GM18870 (cell line): ENCODE data around the gene MMRN2.
A peak's percentile ranks its signal among the peaks of the same experiment; 100 is the strongest.

ENCODE experiments used
- ATAC-seq: cut with Tn5 transposase; IDR thresholded peaks from one replicate; pipeline ENCODE4 v1.9.1; 2021; ENCODE audit warnings: moderate library complexity; ENCODE audit not compliant: unreplicated experiment

Gene MMRN2

DNA sequence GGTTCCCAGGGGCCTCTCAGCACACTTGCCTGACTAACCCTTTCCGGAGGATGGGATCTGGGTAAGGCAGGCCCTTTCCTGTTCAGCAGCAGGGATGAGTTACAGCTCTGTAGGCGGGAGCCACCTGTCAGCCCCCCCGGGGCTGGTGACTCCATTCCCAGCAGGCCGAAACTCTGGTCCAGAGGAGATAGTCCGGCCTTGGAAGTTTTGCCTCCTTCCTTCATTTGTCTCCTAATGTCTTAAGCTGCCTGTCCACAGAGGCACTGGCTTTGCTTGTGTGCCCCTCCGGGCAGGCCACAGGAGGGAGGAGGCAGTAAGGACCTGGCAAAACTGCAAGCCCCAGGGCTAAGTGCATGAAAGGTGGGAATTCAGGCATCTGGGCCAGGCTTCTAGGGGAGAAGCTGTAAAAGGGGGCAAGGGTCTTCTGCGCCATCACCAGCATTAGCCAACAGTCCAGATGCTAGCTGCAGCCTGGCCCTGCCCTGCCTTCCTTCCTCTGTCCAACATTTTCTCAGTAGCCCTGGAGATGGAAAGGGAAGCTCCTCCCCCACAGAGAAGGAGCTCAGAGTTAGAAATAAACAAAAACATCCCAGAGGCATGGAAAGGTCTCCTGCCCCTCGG is 12.1 kb upstream of the MMRN2 start:
- no peak for ATAC-seq

- ATAC-seq = no peak
These were observed 11.6 kb upstream of the MMRN2 start for GRCh38 chr10:86968994-86969355.

DNA sequence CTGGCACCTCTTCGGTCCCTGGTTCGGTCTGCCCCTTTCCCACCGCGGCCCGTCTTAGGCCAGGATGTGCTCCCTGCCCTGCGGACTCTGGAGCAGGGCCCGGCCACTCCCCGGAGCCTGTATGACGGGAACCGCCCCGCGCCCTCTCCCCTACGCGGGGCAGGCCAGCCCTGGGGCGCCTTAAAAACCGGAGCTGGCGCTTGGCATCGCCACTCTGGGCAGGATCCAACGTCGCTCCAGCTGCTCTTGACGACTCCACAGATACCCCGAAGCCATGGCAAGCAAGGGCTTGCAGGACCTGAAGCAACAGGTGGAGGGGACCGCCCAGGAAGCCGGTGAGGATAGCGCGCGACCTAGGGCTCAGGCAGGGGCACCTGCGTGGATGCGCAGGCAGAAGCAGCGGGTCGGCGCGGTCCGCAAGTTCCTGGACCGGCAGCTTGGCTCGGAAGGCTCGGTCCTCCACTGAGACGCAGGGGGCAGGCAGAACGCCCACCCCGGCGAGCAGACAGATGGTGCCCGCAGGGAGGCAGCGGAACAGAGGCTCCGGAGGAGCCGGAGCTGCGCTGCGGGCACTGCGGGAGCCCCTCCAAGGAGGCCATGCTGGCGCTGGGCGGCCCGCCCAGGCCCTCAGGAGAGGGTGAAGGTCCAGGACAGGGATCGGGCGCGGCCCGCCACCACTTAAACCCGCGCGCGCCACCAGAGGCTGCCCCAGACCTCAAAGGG is 11.0 kb upstream of the MMRN2 start, which contains the start of gene ADIRF:
Gene ADIRF, plus strand, starts transcription at position 212 of the 723 bp plus-strand sequence. Its CDS starts 63 bp downstream, at position 275.
- no peak for ATAC-seq

DNA sequence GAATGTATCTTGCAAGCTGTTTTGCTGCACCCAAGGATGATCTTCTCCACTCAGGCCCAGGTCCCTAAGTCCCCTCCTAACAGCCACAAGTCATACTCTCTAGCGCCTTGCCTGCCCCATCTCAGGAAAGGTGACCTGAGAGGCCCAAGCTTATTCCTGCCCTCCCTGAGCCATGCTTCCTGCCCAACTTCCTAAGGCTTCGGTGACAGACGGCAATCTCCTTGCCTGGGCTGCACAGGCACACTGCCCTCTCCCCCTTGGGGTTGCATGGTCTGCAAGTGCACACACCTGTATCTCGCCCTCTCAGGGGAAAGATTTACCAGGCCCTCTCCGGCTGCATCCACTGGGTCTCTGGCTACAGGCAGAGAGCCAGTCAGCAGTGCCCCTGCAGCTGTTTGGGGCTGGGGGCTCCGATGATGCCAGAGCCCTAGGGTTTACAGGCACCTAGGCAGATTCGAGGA is 10.1 kb upstream of the MMRN2 start:
- ATAC-seq = no peak

GRCh38 chr10:86965986-86966654 is 8.7 kb upstream of the MMRN2 start:
- no peak for ATAC-seq

DNA sequence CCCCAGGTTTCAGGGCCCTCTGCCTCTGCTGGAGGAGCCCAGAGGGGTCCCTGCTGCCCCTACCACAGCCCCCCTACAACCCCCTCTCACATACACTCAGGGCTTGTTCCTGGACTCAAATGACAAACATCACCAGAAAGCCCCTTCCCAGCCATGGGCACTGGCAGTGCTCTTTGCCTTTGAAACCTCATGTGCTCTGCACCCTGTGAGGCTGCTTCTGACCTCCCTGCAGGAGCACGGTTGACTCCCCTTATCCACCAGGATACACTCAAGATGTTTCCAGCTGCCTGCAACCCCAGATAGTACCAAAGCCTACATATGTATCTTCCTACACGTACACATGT is 7.4 kb upstream of the MMRN2 start:
- ATAC-seq = no peak

DNA sequence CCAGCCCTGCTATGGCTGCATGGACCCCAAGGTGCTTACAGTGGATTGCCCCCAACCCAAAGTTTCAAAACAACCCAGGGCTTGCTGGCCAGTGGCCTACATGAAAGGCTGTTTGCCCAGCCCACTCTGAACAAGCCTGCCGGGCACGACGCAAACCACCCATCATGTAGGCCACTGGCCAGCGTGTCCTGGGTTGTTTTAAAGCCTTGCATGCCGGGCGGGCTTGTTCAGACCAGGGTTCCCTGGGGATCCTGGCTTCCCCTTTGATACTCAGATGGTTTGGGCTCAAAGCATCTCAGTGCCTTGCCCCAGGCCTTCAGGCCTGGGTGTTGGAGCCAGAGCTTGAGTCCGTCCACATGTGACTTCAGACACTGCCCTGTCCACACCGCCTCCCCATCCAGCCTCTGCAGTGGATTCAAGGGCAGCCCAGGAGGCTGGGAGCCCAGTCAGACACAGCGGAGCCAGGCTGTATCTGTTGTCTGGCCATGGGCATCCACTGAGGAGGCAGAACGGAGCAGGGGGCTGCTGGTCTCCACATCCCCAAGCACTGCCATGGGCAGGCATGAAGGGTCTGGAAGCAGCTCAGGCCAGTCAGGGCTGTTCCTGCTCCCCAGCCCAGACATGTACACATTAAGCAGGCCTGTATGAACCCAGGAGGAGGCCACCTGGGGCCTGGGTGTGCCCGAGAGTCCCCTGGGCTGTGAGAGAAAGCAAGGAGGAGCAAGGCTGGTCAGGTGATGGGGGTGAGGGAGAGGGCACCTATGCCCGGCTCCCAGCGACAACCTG is 6.8 kb upstream of the MMRN2 start:
- ATAC-seq = no peak

GRCh38 chr10:86963341-86963919 is 6.0 kb upstream of the MMRN2 start:
- no peak for ATAC-seq

- no peak for ATAC-seq
These were observed 5.5 kb upstream of the MMRN2 start for GRCh38 chr10:86962981-86963310.

DNA sequence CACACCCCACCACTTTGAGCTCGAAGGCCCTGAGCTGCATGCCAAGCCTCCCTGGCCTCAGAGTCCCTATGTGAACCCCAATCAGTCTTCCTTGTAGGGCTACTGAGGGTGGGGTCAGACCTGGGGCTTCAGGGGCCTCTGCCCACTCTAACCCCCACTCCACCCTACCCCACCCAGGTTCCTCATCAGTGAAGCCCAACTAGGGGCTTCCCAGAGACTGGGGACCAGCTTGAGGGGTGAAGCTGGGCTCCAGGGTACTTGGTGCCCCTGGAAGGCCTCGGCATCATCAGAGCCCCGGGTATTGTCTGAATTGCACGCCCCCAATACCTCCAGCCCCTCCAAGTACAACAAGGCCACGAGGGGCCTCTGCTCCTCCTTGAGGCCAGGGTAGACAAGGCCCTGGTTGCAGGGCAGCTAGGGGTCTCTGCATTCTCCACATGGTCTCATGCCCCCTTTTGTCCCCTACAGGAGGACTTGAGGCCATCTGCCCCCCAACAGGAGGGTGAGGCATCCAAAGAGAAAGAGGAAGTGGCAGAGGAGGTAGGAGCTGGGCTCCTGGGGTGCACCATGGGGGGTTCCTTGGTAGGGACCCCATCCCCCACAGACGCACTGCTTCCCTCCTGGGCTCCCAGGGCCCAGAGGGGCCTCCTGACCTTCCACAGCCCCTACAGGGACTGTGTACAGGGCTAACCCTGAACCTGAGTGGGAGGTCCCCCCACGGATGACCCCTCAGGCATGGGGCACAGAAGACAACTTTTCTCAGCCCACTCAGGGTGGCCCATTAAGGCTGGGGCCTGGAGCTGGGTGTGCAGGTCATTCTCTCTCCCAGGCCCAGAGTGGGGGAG is 4.9 kb upstream of the MMRN2 start:
- no peak for ATAC-seq

GRCh38 chr10:86961481-86962091 is 4.2 kb upstream of the MMRN2 start:
- no peak for ATAC-seq

DNA sequence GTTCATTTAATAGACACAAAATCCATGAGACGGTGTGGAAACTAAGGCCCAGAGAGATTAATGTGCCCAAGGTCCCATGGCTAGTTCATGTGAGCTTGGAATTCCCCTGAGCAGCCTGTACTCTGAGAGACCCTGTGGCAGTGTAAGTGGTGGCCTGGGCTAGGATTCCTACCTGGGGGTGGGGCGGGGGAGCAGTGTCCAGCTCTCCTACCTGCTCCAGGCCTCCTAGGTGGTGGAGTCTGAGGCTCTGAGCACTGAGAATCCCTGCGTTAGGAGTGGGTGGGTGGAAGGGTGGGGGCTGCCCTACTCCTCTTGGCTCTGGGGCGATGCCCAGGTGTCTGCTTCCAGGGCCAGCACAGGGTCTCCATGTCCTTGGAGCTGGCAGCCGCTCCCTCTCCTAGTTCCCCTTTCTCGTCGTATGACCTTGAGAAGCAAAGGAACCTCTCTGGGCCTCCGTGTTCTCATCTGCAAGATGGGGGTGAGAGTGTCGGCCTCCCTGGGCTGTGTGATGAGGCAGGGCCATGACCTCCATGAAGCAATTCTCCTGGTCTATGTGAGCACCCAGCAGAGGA is 3.5 kb upstream of the MMRN2 start:
- no peak for ATAC-seq

DNA sequence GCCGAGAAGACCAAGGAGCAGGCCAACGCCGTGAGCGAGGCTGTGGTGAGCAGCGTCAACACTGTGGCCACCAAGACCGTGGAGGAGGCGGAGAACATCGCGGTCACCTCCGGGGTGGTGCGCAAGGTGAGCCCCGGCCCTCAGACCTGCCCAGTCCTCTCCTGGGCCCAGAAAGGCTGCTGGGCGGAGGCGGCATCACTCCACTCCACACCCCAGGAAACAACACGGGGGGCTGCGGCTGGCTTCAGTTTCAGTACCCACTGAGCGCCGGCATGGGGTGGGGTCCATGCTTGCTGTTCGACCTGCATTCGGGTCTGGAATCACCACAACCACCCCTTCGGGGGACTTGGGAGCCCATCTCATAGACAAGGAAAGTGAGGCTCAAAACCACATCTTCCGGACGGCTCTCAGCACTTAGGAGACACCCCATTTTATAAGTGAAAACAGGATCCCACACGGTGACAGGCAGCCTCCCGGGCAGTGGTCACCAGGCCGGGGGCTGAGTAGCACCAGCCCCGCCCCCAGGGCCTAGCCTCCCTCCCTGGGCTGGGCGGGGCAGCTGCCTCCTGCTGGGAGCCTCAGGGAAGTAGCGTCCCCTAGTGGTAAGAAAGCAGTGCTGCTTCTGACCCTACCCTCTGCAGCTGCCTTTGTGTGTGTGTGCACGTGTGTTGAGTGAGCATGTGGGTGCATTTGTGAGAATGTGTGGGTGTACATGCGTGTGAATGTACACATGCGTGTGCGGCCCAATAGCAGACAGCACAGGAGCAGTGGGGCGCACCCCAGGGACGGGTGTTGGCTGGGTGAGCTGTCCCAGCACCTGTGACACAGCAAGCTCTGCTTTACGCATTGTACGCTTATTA is 2.8 kb upstream of the MMRN2 start:
- ATAC-seq = peak; percentile 70

DNA sequence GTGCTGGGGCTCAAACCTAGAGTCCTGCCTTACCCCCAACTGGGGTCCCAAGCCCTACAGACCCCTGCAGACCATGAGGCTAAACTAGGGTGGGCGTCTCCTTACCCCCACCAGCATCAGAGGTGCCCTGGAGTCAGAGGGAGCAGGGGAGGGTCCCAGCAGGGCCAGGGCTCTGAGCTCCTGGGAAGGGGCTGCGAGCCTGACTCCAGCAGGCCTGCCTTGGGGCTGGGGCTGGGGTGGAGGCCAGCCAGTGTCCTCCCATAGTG is 2.3 kb upstream of the MMRN2 start:
- ATAC-seq = no peak

DNA sequence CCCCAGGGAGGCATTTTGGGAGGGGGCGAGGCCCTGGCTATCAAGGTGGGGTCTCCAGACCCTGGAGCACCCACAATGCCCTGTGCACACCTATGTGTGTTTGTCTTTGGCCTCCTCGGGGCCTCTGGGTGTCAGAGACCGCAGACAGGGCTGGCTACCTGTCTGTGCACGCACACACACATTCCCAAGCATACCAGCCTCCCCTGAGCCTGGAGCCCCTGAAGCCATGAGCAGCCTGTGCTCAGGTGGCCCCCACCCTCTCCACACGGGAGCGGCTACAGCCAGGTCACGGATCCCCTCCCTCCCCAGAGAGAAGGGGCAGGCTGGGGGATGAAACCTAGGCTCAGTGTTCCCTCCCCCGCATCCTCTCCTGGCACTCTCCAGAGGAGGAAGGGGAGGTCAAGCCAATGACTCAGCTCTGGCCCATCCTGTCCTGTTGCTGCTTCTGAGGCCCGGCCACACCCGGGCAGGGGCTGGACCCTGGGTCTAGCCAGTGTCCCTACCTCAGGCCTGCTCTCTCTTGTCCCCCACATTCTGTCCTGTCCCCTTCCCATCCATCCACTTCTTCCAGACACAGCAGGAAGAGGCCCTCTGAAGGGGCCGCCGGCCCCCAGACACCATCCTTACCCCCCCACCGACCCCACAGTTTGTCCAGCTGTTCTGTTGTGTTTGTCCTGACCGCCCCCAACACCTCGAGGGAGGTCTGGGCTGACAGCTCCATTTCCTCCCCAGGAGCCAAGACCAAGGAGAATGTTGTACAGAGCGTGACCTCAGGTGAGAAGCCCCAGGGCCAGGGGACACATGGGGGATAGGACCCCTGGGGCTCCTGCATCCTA is 1.7 kb upstream of the MMRN2 start:
- no peak for ATAC-seq

GRCh38 chr10:86958116-86958900 is 893 bp upstream of the MMRN2 start, which contains the start of gene SNCG:
TSS of gene SNCG (plus strand) at chr10:86958599. CDS start at chr10:86958698, 99 bp downstream.
- ATAC-seq = no peak

- ATAC-seq = no peak
These were observed 467 bp downstream of the MMRN2 start for GRCh38 chr10:86956848-86957448.
